Left colon (tissue), 2 donors: ENCODE data around the gene CALD1. TPM values are rescaled to one million over a fixed set of nuclear protein-coding genes. Genes with fewer than 3 reads are reported as not detected.
"Not testable (repeated sequence)": the region's sequence is repeated elsewhere in the genome, so short reads cannot be mapped to it uniquely, and the experiment has no call there.

Experiments used
- ATAC-seq: fragments of 200-7000 bp; cut with Tn5 transposase; one replicate; pipeline ENCODE4 v1.9.1; 2020; ENCODE audit warnings: mild to moderate bottlenecking, moderate library complexity
- DNase-seq, 2 donors: peaks; one replicate each; pipeline ENCODE4 v3.0.0-alpha.2; 2020
- intact Hi-C, 2 donors: fragments of 100-400 bp; cut with DNase I in 1 of 2; cut with micrococcal nuclease in 1 of 2; formaldehyde crosslinking; loops; one replicate each; pipeline versions ENCODE4 v1.11.2 to v1.14.0; 2022; cut with DNase I, micrococcal nuclease
- total RNA-seq, 2 donors: library from RNA; stranded (reverse); fragmentation: NEBNext Ultra II Directional; extraction: Animal tissue kit (Norgen Biotek cat#: 25700); gene quantifications; one replicate each; pipeline ENCODE4 v1.2.1, GENCODE V29; 2021
- donor health status: DM: no; HTN: no; CAD: no.
- donor health status: DM: yes; HTN: yes; CAD: no.

The CALD1 gene
- total RNA-seq, 2 donors from 2014 or later, result 36.7 to 161 TPM

- intact Hi-C loops, result loop anchor here in 1 of 2 donors (5.0 kb wide), 1 partner anchor 98 kb away; no protein-coding TSS in a partner anchor
These were observed 175.0 kb downstream of the CALD1 start for GRCh38 chr7:134954197-134955082.

GRCh38 chr7:134957005-134957404, 177.6 kb downstream of the CALD1 start:
- ATAC-seq, result no peak
- intact Hi-C loops, result loop anchor here in 1 of 2 donors (5.0 kb wide), 1 partner anchor 95 kb away; no protein-coding TSS in a partner anchor
- DNase-seq, result no peak

More at GRCh38 chr7:134954197-134955082, 175.0 kb downstream of the CALD1 start:
- DNase-seq, result no peak
- ATAC-seq, result no peak

- no peak for DNase-seq
- ATAC-seq, result no peak
- intact Hi-C loops, result loop anchor here in 1 of 2 donors (5.0 kb wide), 1 partner anchor 92 kb away; no protein-coding TSS in a partner anchor
These were observed 180.4 kb downstream of the CALD1 start for GRCh38 chr7:134959810-134960209.

- ATAC-seq (no peak), DNase-seq (no peak)
- intact Hi-C loops, result no loop called here
These were observed 182.9 kb downstream of the CALD1 start for GRCh38 chr7:134962270-134962780.

- DNase-seq (no peak), ATAC-seq (no peak)
- intact Hi-C loops, result no loop called here
These were observed 183.6 kb downstream of the CALD1 start for GRCh38 chr7:134963036-134963435.

- DNase-seq, result no peak
- ATAC-seq, result peak; percentile 89
- intact Hi-C loops, result no loop called here
These were observed 187.3 kb downstream of the CALD1 start for GRCh38 chr7:134966691-134967090.

- intact Hi-C loops, result no loop called here
- DNase-seq (no peak), ATAC-seq (no peak)
These were observed 188.7 kb downstream of the CALD1 start for GRCh38 chr7:134968110-134968509.

- DNase-seq, intact Hi-C loops, ATAC-seq: not testable (repeated sequence)
These were observed 202.2 kb downstream of the CALD1 start for GRCh38 chr7:134981645-134982044.

- intact Hi-C loops, result loop anchor here in 1 of 2 donors (5.0 kb wide), 1 partner anchor 161 kb away; the partner anchor contains the start of gene TMEM140
- ATAC-seq, result no peak
- DNase-seq, result no peak
These were observed 206.5 kb downstream of the CALD1 start for GRCh38 chr7:134985894-134986362.

GRCh38 chr7:134986363-134987251, 207.2 kb downstream of the CALD1 start, which contains the start of gene AGBL3:
AGBL3 (plus strand) TSS chr7:134986508; CDS start chr7:134987934, 1,426 bp downstream.
- intact Hi-C loops, result loop anchor here in 1 of 2 donors (5.0 kb wide), 1 partner anchor 161 kb away; the partner anchor contains the start of gene TMEM140
- DNase-seq, result peak; percentile 97 to 98
- ATAC-seq, result peak; percentile 98

- no peak for DNase-seq
- intact Hi-C loops, result loop anchor here in 1 of 2 donors (5.0 kb wide), 1 partner anchor 159 kb away; the partner anchor contains the start of gene TMEM140
- no peak for ATAC-seq
These were observed 208.7 kb downstream of the CALD1 start for GRCh38 chr7:134988161-134988560.

GRCh38 chr7:134991469-134992339, 212.3 kb downstream of the CALD1 start:
- DNase-seq, result no peak
- ATAC-seq, result no peak

GRCh38 chr7:134992626-134993179, 213.3 kb downstream of the CALD1 start:
- intact Hi-C loops, result loop anchor here in 1 of 2 donors (5.0 kb wide), 1 partner anchor 175 kb away; no protein-coding TSS in a partner anchor
- ATAC-seq (no peak), DNase-seq (no peak)

More at GRCh38 chr7:134991469-134992339, 212.3 kb downstream of the CALD1 start:
- intact Hi-C loops, result loop anchor here in 1 of 2 donors (5.0 kb wide), 1 partner anchor 176 kb away; no protein-coding TSS in a partner anchor

- no peak for DNase-seq
- intact Hi-C loops, result loop anchor here in 1 of 2 donors (5.0 kb wide), 1 partner anchor 173 kb away; no protein-coding TSS in a partner anchor
- no peak for ATAC-seq
These were observed 214.5 kb downstream of the CALD1 start for GRCh38 chr7:134993877-134994456.

GRCh38 chr7:134995239-134996096, 216.0 kb downstream of the CALD1 start:
- intact Hi-C loops, result no loop called here
- ATAC-seq, result peak; percentile 22
- DNase-seq, result no peak

GRCh38 chr7:134996097-134996550, 216.7 kb downstream of the CALD1 start:
- ATAC-seq, result no peak
- no peak for DNase-seq
- intact Hi-C loops, result no loop called here
